ENCODE results near the gene CELSR1.
"Not testable (repeated sequence)": the region's sequence is repeated elsewhere in the genome, so short reads cannot be mapped to it uniquely, and the experiment has no call there.

The CELSR1 gene

GRCh38 chr22:46511151-46512038, 26.0 kb downstream of the CELSR1 start:
- DNase-seq, result no peak

- no peak for DNase-seq
Observed at GRCh38 chr22:46509416-46510089, 27.9 kb downstream of the CELSR1 start.

GRCh38 chr22:46508491-46508999, 28.9 kb downstream of the CELSR1 start:
- no peak for DNase-seq

DNA sequence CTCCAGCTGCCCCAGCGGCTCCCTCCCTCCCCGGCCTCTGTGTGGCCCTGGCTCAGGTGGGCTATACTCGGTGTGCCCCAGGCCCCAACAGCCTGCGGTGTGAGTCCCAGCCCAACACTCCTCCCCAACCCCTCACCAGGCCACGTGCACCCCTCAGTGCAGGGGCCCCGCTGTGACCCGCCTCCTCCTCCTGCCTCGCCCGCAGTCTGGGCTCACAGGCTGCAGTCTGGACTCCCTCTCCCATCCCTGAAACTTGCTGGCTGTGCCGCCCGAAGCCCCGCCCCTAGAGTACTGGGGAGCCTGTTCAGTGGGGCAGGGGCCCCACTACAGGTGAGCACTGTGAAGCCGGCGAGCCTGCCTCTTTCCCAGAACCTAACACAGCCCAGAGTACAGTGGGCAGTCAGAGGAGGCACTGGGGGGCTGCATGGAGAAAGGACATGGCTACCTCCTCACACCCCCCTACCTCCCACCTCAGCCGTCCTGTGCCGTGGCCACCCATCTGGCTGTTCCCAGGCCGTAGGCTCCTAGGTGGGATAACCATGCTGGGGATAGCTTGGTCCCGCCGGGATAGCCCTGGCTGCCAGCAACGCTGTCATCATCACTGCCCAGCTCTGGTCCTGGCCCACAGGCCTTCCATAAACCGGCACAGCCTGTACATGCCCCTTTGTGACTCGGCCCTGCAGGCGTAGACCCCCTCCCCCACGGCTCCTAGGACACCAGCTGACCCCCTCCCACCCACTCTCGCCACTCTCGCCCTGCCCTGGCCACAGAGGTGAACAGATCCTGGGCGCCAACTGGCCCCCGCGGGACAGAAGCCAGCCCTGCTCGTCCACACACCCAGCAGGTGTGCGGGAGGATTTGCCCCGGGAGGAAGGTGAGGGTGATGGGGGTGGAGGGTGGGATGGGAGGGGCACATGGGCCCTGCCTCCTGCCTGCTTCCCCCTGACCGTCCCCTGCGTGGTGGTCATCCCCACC, 29.7 kb downstream of the CELSR1 start:
- DNase-seq, result no peak

DNA sequence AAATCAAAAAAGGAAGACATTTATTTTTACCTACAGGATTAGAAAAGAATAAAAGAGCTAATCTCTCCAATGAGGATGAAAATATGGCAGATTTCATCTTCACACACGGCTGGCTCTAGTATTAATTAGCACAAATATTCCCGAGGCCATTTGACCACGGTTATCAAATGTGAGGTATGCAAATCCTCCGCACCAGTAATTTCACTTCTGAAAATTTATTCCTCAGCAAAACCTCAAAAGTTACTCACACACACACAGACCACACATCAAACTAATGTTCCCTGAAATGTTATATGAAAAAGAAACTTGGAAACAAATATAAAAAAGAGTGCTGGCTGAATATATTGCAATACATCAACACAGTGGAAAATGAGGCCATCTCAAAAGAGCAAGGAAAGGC, 32.8 kb downstream of the CELSR1 start:
- DNase-seq, result no peak

DNA sequence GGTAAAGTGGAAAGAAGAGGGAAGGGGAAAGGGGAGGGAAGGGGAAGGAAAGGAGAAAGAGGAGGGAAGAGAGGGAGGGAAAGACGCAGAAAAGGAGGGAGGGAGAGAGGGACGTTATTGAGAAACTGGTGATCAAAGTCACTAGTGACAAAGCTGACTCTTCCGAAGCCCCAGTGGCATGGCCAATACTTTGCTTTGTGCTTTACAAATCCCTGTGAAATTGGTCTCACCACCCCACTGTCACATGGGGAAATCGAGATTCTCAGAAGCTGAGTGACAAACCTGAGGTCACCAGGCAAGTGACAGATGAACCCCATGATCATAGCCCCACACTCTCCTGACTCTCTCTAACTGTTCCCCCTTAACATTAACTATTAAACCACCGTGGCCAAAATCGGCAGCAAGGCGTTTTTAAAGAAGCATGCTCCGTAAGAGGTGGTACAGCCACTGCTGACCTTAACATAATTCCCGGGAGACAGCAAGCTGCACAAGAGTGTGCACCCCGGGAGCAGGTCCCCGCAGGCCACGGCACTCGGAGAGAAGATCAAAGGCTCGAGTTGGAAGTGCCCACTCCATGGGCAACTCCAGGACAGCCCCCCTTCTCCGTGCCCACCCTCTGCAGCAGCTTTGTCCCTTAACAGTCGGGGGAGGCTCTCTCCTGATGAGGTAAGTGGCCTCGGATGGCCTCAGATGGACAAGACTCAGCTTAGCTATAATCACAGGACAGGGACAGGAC, 34.8 kb downstream of the CELSR1 start:
- no peak for DNase-seq

DNA sequence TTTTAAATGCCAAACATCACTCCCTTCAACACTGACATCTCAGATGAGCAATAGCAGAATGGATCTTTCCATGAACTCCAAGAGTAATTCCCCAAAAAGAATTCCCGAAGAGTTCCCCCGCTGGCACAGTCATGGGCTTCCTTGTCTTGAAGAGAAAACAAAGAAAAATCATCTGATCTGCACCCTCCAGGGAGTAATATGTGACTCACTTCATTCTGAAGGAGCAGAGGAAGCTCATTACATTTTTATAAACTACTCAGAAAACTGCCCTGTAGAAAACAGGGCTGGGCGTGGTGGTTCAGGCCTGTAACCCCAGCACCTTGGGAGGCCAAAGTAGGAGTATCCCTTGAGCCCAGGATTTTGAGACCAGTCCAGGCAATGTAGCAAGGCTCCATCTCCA, 35.7 kb downstream of the CELSR1 start:
- DNase-seq, result no peak

- not testable (repeated sequence) for DNase-seq
Observed at GRCh38 chr22:46501265-46501664, 36.2 kb downstream of the CELSR1 start.

DNA sequence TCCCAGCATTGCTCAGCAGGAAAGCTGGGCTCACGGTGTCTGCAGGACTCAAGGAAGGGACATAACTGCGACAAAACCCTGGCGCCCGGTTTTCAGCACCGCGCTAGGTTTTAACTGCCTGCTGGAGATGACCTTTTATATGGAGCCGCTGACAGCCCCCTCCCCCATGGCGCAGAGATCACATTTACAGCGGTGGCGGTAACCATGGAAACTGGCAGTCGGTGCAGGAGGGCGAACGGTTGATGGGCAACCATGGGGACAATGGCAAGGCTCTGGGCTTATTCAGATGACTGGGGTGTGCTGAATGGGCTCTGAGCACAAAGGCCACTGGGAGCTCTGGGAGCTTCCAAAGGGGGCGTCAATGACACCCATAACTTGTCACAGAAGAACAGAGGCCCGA, 37.2 kb downstream of the CELSR1 start:
- DNase-seq, result peak; percentile 9 to 38

GRCh38 chr22:46499805-46500189, 37.6 kb downstream of the CELSR1 start:
- no peak for DNase-seq

DNA sequence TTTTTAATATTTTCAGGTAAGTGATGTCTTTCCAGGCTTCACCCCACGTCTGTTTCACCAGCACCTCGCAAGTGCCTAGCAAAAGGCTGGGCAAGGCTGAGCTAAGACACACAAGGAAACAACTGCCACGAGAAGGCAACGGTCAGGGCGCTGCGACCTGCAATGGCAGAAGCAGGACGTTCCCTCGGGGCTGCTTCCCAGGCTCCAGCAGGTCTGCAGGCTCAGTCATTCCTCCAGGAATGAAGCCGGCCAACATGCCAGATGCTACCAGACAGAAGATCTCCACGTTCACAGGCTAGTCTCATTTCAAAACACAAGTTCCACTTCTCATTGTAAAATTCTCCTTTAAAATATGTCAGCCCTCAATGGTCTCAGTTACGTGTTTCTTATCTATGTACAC, 45.5 kb downstream of the CELSR1 start:
- DNase-seq, result no peak

DNA sequence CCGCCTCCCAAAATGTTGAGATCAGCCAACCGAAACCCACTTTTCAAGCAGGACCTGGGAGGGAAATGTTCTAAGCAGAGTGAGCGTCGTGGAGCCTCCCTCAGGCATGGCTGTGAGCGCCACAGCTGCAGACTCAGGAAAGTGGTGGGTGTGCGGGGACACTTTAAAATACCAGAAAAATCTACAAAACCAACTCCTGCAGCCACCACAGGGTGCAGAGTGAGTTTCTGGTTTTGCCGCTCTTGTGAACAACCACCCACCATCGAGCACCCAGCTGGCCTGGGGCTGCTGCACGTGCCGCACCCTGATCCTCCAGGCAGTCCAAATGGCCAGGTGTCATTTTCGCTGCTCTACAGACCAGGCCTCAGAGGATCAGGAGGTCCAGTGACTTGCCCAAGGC, 46.9 kb downstream of the CELSR1 start:
- DNase-seq, result no peak

- no peak for DNase-seq
Observed at GRCh38 chr22:46486996-46487717, 50.3 kb downstream of the CELSR1 start.

DNA sequence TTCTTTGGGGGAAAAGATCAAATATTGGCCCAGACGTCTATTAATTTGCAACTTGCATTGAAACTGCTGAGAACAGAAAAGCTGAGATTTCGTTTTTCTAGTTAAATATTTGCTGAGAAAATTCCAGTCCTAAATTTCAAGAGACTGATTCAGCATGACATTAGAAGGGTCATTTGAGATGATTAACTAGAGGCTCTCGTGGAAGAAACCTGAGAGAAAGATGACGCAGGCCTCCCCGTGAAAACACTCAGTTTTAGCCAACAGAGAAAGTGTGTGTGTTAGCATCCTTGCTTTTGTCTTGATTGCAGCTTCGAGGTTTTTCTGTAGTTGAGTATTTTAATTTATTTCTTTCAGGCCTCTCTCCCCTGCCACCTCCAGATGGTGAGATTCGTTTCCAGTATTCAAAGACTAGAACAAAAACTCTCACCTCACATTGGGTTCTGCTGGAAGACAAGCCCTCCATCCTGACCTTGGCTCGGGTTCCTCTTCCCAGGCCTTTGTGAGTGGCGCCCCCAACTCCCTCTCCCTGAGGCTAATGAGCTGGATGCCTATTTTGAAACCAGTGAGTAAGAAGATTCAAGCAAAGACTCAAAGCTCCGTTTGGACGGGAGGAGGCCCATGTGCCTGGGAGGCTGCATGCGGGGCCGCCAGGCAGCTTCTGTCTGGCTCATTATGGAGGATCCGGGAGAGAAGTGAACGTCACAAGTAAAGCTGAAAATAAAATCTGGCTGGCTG, 52.4 kb downstream of the CELSR1 start:
- no peak for DNase-seq

- no peak for DNase-seq
Observed at GRCh38 chr22:46484156-46484860, 53.1 kb downstream of the CELSR1 start.

DNA sequence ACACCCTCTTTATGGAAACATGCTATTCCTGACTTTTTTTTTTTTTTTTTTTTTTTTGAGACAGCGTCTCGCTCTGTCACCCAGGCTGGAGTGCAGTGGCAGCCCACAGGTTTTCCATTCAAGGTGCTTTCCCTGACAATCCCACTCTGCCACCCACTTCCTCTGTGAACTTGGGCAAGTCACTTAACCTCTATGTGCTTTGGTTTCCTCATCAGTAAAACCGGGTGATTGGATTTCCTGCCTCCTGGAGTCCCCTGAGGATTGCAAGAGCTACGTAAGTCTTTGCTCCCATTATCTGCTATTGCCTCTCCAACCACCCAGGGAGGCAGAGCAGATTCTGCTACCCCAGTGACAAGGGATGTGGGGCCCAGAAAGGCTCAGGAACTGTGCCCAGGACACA, 54.1 kb downstream of the CELSR1 start:
- DNase-seq, result no peak

GRCh38 chr22:46482056-46482675, 55.3 kb downstream of the CELSR1 start:
- DNase-seq, result no peak

- DNase-seq, result no peak
Observed at GRCh38 chr22:46481386-46481785, 56.0 kb downstream of the CELSR1 start.

GRCh38 chr22:46480396-46480795, 57.0 kb downstream of the CELSR1 start:
- no peak for DNase-seq

GRCh38 chr22:46479046-46479445, 58.4 kb downstream of the CELSR1 start:
- no peak for DNase-seq

Measured in NCI-H1930 (cell line).